Sciatic nerve (tissue), 2 donors: ENCODE results near the gene NBPF1. TPM values are rescaled to one million over a fixed set of nuclear protein-coding genes. Genes with fewer than 3 reads are reported as not detected.
"Not testable (repeated sequence)": the region's sequence is repeated elsewhere in the genome, so short reads cannot be mapped to it uniquely, and the experiment has no call there.

ENCODE experiments used
- ATAC-seq: fragments of 200-7000 bp; cut with Tn5 transposase; one replicate; pipeline ENCODE4 v1.9.1; 2020; ENCODE audit warnings: mild to moderate bottlenecking, moderate library complexity
- DNase-seq: peaks from one replicate; pipeline ENCODE4 v3.0.0-alpha.2; 2020; ENCODE audit warnings: low spot score
- intact Hi-C: fragments of 100-400 bp; cut with DNase I; formaldehyde crosslinking; loops from one replicate; pipeline ENCODE4 v1.14.2; 2022
- total RNA-seq: library from RNA; stranded (reverse); fragmentation: NEBNext Ultra II Directional; extraction: Animal tissue kit (Norgen Biotek cat#: 25700); gene quantifications from one replicate; pipeline ENCODE4 v1.2.1, GENCODE V29; 2021
- donor health status: DM: no; HTN: no; CAD: no.
- donor health status: DM: no; HTN: no; CAD: no.

NBPF1 gene
- total RNA-seq, result 40.4 TPM

DNA sequence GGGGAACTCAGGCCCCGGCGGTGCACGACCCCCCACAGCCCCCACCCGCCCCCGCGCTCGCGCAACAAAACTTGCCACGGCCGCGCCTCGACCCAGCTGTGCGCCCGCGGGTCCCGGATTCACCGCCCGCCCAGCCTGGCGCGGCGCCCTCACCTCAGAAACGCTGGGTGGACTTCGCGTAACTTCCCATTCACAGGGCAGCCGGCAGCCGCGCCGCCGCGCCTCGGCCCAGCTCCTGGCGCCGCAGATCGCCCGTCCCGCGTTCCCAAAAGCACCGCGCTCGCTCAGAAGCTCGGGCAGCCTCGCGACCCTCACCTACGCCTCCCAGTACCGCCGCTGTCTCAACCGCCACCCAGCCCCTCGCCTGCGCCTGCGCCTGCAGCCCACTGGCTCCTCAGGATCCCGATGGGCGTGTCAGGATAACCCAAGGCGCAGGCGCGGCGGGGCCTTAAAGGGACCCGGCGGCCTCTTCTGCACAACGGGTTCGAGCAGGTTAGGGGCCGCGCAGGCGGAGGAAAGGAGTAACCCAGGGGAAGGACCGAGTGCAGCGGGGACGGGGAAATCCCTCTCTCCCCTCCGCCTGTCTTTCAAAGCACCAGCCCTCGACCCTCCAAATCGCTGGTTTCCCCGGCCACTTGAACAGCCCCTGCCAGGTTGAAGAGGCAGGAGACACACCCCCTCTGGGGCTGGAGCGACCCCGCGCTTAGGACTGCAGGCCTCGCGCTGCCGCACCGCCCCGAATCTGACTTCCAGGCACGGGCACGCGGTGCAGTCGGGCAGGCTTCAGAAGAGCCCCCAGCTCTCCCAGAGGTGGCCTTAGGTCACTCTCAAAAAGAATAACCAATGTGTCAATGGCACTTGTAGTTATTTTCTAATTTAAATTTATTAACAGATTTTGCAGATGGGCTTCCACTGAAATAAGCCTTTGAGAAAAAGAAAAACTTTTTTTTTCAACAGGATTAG is at the start of gene NBPF1:
NBPF1 (minus strand) TSS at position 380 of the 963 bp plus-strand sequence.
- ATAC-seq (peak; percentile 98), DNase-seq (peak; percentile 96)
- intact Hi-C loops, result no loop called here

DNA sequence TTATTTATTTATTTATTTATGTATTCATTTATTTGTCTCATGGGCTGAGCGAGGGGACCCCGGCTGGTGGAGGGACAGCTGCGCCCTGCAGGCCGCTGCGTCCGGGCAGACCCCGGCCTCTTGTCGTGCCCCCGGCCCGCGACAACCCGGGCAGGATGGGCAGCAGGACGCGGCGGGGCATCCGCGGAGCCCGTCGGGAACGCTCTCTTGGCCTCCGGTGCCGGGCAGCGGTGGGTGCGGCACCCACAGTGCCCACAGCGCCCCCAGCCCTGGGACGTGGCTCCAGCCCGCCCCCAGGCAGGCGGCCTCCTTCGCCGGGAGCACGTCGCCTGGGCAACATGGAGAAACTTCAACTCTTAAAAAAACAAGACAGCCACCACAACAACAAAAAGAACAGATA is 44.9 kb upstream of the NBPF1 start:
- intact Hi-C loops, result not testable (repeated sequence)

DNA sequence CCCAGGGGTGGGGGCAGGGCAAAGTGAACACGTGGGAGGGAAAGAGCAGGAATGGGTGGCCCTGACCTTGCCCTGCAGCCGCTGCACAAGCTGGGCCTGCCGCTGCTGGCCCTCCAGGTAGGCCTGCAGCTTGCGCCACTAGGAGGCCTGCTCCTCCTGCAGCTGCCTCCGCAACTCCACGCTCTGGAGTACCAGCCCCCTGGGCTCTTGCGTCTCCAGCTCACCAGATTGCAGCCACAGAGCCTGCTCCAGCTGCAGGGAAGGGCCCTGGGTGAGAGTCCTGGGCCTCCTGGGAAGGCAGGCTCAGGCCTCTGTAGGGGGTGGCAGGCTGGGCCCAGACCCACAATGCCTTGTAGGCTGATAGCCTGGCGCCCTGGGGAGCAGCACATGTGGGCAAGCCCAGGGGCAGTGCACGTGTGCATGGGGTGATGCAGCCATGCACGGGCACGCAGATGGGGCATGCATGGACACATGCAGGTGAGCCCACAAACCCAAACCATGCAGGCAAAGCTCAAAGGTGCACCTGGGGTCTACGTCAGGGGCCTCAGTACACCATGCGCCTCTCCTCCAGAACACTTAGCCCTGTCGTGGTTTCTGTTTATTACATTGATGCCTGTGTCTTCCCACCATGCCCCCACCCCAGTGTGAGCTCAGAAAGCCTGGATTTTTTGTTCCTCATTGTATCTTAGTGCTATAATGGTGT is 43.8 kb upstream of the NBPF1 start:
- ATAC-seq, result peak; percentile 50
- DNase-seq, intact Hi-C loops: not testable (repeated sequence)

More for the DNA sequence above, 44.9 kb upstream of the NBPF1 start:
- DNase-seq, result not testable (repeated sequence)
- peak; percentile 44 for ATAC-seq

DNA sequence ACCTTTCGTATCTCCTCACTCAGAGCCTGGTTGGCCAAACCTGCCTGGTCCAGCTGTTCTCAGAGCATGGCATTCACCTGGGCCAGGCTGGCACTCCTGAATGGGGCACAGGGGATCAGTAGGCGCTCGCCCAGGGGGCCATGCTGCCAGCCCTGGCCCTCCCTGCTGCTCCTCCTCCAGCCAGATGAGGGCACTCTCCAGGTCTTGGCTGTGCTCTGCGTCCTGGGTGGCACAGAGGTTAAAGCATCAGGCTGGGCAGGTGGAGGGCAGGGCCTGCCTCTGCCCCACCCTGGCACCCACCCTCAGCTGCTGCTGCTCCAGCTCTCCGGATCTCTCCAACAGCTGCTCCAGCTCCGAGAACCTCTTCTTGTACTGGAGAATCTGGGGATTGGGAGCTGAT is 43.2 kb upstream of the NBPF1 start:
- intact Hi-C loops, DNase-seq, ATAC-seq: not testable (repeated sequence)

DNA sequence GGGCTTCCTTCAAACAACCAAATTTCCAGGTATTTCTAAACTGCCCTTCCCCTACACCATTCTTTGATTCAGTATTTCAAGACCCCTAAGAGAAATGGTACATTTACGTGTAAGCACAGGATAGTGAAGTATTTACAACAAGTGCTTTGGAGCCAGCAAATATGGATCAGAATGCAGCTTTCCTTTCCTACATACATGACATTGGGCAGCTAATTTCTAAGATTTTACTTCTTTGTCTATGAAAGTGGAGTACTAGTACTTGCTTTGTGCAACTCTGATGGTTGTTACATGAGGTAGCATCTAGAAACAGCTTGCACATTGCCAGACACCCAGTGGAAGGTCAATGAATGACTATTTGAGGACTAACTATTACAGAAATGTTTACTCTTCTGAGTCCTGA is 38.2 kb upstream of the NBPF1 start:
- intact Hi-C loops, ATAC-seq, DNase-seq: not testable (repeated sequence)

DNA sequence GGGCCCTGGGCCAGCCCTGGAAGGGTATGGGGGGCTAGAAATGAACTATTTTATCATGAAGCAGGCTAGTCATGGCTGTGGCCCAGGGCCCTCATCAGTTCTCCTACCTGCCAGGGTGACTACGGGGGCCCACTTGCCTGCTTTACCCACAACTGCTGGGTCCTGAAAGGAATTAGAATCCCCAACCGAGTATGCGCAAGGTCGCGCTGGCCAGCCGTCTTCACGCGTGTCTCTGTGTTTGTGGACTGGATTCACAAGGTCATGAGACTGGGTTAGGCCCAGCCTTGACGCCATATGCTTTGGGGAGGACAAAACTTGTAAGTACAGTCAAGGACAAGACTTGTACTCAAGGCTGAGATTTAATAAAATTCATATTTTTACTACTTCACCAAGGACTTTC is 36.6 kb upstream of the NBPF1 start:
- ATAC-seq, intact Hi-C loops: not testable (repeated sequence)
- peak; percentile 56 for DNase-seq

DNA sequence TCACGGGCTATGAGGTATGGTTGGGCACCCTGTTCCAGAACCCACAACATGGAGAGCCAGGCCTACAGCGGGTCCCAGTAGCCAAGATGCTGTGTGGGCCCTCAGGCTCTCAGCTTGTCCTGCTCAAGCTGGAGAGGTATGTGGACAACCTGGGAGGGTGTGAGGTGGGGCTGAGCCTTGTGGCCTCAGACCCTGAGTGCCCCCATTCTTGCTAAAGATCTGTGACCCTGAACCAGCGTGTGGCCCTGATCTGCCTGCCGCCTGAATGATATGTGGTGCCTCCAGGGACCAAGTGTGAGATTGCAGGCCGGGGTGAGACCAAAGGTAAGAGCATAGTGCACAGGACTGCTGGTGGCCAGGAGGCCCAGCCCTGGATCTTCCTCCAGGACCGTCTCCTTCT is 36.0 kb upstream of the NBPF1 start:
- ATAC-seq, result not testable (repeated sequence)

DNA sequence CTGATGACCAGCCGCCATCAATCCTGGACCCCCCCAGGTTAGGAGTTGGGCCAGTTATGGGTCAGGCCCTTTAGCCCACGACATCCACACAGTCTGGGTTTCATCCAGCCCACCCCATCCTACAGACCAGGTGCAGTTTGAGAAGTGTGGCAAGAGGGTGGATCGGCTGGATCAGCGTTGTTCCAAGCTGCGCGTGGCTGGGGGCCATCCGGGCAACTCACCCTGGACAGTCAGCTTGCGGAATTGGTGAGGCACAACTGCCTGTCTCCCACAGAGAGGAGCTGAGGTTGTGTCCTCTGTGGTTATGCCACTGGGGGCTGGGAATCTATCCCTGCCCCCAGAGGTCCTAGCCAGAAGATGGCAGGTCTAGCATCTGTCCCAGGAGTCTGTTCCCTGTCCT is 35.4 kb upstream of the NBPF1 start:
- intact Hi-C loops, ATAC-seq: not testable (repeated sequence)
- DNase-seq, result peak; percentile 59

More for the DNA sequence above, 36.0 kb upstream of the NBPF1 start:
- intact Hi-C loops, result not testable (repeated sequence)
- DNase-seq, result peak; percentile 54

DNA sequence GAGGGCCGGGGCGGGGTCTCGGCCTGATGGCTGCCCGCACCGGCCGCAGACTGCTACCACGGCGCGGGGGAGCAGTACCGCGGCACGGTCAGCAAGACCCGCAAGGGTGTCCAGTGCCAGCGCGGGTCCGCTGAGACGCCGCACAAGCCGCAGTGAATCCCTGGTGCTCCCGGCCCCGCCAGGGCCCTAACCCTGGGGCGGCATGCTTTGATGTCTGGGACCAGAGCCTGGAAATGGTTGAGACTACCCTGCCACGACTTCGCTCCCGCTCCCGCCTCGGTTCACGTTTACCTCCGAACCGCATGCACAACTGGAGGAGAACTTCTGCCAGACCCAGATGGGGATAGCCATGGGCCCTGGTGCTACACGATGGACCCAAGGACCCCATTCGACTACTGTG is 34.9 kb upstream of the NBPF1 start:
- peak; percentile 43 for DNase-seq
- ATAC-seq, result not testable (repeated sequence)

DNA sequence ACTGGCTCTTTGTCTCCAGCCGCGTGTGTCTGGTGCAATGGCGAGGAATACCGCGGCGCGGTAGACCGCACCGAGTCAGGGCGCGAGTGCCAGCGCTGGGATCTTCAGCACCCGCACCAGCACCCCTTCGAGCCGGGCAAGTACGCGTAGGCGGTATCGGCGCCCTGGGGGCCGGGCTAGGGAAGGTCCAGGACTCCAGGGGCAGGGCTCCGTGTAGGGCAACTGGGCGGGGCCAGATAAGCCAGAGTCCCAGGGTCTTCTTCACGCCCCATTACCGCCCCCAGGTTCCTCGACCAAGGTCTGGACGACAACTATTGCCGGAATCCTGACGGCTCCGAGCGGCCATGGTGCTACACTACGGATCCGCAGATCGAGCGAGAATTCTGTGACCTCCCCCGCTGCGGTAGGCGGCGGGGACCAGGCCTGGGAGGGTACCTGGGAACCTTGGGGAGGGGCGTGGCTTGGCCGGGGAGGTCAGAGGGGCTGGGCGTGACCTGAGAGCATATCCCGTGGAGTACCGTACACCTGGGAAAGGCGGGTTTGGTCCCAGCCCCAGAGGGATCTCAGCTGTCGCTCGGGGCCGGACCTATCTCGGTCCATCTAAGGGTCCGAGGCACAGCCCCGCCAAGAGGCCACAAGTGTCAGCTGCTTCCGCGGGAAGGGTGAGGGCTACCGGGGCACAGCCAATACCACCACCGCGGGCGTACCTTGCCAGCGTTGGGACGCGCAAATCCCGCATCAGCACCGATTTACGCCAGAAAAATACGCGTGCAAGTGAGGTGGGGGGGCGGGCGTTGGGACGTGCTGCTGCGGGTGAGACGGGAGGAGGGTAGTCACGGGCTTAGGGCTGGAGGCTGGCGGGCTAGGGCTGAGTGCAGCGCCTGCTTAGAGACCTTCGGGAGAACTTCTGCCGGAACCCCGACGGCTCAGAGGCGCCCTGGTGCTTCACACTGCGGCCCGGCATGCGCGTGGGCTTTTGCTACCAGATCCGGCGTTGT is 34.1 kb upstream of the NBPF1 start:
- ATAC-seq, intact Hi-C loops: not testable (repeated sequence)
- peak; percentile 58 for DNase-seq

More for the DNA sequence above, 34.9 kb upstream of the NBPF1 start:
- intact Hi-C loops, result not testable (repeated sequence)

DNA sequence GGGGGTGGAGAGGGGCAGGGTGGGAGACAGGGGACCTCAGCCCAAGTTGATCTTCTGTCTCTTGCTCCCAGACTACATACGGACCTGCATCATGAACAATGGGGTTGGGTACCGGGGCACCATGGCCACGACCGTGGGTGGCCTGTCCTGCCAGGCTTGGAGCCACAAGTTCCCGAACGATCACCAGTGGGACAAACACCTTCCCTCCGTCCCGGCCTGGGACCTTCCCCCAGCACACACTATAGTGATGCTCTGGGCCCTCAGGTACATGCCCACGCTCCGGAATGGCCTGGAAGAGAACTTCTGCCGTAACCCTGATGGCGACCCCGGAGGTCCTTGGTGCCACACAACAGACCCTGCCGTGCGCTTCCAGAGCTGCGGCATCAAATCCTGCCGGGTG is 33.4 kb upstream of the NBPF1 start:
- intact Hi-C loops, ATAC-seq: not testable (repeated sequence)
- DNase-seq, result peak; percentile 51

DNA sequence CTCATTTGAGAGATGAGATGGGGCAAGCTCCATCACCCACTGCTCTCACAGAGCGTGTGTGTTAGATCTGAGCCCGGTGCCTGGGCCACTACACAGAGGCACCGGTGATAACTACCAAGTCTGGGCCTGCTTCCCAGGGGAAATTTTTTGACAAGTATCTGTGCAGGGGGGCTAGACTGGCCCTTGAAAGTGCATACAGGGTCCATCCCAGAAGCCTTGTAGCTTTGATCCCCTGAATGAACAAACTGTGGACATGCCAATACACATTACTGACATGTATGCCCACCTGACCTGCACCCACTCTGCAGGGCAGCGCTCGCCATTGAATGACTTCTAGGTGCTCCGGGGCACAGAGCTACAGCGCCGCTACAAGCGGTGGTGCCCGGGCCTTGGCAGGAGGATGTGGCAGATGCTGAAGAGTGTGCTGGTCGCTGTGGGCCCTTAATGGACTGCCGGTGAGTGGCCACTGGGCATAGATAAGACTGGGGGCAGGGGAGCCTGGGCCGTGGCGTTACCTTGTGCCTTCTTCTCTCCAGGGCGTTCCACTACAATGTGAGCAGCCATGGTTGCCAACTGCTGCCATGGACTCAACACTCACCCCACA is 32.8 kb upstream of the NBPF1 start:
- intact Hi-C loops, ATAC-seq: not testable (repeated sequence)
- DNase-seq, result peak; percentile 54

DNA sequence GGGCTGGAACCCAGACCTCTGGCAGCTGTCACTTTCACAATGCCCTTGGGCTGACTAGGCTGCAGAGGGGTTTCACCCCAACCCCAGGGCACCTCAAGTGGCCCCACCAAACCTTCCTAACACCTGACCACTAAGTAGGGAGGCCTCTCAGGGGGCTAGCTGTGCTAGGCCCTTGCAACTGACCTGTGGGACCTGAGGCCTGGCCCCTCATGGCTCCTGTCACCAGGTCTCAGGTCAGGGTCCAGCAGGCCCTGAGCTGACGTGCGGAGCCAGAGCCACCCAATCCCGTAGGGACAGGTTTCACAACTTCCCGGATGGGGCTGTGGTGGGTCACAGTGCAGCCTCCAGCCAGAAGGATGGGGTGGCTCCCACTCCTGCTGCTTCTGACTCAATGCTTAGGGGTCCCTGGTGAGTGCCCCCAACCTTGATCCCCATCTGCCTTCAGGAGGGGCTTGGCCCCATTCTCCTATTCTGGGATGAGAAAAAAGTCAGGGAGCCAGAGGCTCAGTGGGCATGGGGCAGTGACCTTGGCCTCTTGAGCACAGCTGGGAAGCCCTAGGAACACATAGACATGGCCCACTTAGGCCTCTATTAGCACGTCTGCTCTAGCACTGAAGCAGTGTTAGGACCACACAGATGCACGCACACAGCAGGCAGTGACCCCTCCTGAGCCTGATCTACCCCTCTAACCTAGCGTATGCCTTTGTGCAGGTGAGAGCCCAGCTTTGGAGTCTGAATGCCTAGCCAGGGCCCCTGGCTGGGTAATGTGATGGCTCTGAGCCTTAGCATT is 32.1 kb upstream of the NBPF1 start:
- intact Hi-C loops, result not testable (repeated sequence)
- peak; percentile 70 for DNase-seq
- peak; percentile 6 for ATAC-seq

DNA sequence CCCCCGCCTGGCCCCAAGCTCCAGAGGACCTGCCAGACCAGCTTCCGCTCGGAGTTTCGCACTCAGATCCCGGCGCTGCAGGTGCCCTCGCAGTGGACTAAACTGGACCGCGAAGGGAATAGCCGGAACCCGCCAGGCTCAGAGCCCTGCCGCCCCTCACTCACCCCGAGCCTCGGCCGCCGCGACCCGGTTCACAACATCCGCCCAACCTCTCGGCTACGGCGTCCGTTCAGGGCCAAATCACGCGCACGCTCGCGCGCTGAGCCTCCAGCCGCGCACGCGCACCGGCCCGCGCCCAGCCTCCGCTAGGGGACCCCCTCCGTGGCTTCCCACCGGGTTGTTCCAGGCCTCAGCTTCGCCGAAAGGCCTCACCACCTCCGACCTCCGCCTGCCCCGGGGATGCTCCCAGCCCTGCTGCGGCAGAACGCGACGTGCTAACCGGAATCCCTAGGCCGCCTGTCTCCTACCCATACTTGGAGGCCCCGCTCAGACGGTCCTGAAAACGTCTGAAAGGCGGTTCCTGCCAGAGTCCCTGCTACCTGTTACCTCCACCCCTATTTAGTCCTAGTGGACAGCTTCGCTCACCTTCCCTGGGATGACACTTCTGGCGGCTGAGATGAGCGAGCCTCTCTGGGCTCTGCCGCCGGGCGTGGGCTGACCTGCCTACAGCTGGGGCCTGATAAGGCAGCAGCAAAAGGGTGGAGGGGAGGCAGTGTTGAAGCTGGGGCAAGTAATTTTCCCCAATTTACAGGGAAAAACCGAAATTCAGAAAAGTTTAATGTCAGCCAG is 31.3 kb upstream of the NBPF1 start:
- peak; percentile 94 for ATAC-seq
- intact Hi-C loops, result not testable (repeated sequence)
- DNase-seq, result peak; percentile 99

DNA sequence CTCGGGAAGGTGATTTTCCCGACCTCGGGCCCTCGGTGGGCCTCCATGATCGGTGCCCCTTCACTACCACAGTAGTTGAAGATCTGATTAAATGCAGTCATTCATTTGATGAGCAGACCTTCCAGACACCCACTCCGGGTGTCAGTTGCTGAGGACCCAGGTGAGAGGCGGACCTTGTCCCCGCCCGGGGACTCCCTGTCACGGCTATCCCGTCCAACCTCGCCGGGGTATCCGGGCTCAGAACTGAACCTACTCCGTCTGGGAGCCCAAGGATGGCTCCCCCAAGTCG is 30.8 kb upstream of the NBPF1 start:
- intact Hi-C loops, result no loop called here
- DNase-seq (no peak), ATAC-seq (no peak)

DNA sequence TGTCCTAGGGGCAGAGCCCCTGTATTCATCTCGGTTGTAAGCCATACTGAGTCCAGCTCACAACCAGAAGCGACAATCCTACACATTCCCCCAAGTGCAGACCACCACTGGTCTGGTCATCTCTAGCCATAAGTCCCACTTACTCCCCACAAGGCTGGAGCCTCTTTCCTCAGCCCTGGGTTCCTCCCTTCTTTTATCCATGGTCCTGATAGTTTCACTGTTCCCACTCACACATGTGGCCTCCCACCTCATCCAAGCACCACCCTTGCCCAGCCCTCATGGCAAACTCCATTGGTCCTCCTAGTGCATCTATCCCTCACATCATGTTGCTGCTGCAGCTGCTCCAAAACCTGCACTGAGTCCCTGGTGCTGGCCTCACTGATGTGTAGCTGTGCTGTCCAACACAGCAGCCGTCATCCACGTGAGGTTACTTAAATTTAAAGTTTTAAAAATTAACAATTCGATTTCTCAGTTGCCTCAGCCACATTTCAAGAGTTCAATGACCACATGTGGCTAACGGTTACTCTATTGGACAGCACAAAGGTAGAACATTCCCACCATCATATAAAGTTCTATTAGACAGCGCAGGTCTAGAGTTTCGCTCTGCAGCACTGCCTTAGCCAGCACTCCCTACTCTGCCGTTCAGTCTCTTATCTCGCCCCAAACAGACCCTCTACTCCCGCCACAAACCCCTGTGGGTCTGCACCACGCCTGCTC is 30.3 kb upstream of the NBPF1 start:
- ATAC-seq, intact Hi-C loops: not testable (repeated sequence)
- peak; percentile 63 for DNase-seq
